GDM1 (cell line): ENCODE data around the gene ANKMY2.
A peak's percentile ranks its signal among the peaks of the same experiment; 100 is the strongest.

Experiments used
- DNase-seq: peaks from one replicate; lab custom pipeline; 2025; lab: John Stamatoyannopoulos, UW

The ANKMY2 gene

GRCh38 chr7:16579216-16579615, 66.3 kb downstream of the ANKMY2 start:
- no peak for DNase-seq

GRCh38 chr7:16571941-16572340, 73.6 kb downstream of the ANKMY2 start:
- DNase-seq, result no peak

GRCh38 chr7:16564909-16565426, 80.6 kb downstream of the ANKMY2 start:
- DNase-seq, result peak; percentile 18

GRCh38 chr7:16564023-16564380, 81.6 kb downstream of the ANKMY2 start:
- no peak for DNase-seq

GRCh38 chr7:16563281-16564022, 82.1 kb downstream of the ANKMY2 start:
- DNase-seq, result no peak

GRCh38 chr7:16562456-16563220, 82.9 kb downstream of the ANKMY2 start:
- no peak for DNase-seq

GRCh38 chr7:16561943-16562342, 83.6 kb downstream of the ANKMY2 start:
- DNase-seq, result no peak

GRCh38 chr7:16559497-16560179, 85.9 kb downstream of the ANKMY2 start:
- no peak for DNase-seq

- DNase-seq, result no peak
Measured at GRCh38 chr7:16558761-16559302, 86.7 kb downstream of the ANKMY2 start.

GRCh38 chr7:16556359-16556758, 89.2 kb downstream of the ANKMY2 start:
- no peak for DNase-seq

GRCh38 chr7:16554518-16555236, 90.9 kb downstream of the ANKMY2 start:
- DNase-seq, result no peak

GRCh38 chr7:16550671-16551070, 94.9 kb downstream of the ANKMY2 start:
- no peak for DNase-seq
